ENCODE results near the gene VWA8.

Gene VWA8

DNA sequence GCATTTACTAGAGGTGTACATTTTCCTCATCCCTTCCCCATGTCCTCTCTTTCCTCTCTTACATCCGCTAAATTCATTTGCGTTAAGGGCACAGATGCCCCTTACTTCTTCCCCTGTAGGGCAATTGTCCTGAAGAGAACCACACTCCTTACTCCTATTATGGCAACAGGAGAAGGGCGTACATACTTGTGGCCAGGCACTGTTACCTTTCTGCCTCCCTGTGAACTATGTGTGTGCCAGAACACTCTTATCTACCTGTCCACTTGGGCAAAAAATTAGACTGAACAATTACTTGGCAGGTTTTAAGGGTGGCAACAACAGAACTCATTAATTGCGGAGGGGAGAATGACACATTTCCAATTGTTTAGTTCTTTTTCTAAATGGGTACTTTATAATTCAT, 351.1 kb downstream of the VWA8 start:
- no peak for DNase-seq

DNA sequence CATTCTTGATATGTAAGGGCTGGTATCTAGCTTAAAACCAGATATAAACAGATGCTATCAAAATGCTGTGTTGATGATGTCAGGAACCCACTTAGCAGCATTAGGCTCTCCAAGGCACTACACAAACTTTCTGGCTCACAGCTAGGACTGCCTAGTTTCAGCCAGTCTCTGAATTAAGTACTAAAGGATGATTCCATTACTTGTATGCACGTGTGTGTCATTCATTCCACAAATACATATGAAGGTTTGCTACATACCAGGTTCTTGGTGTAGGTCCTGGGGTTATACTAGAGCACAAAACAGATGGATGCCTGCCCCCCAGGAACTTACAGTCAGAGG, 352.1 kb downstream of the VWA8 start:
- DNase-seq = no peak

DNA sequence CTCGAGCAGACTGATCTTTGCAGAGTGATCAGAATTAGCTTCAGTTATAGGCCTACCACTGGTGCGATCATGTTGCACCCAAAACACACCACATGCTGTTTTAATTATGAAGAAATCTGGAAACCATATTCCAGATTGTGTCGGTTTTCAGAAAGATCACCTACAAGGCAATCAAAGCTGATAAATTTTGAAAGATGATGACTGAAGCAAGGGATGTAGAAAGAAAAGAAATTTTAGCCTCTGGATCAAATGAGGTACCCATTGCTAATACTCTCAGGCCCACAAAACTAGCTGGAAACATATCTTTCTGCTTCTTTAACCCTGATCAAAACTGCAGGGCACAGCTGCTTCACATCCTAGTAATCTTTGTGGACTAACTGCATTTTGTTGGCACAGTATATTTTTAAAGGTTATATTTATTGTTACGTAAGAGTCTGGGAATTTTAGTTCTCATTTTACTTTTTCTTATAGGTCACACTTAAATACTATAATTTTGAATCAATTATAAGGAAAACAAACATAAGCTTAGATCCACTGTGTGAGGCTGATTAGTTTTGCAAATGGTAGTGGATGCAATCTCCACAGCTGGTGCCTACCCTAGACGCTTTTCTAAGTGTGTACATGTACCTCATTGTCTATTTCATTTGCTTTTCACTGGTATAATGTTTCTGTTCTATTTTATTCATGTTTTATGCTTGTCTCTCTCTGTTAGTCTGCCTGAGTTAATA, 352.6 kb downstream of the VWA8 start:
- no peak for DNase-seq

DNA sequence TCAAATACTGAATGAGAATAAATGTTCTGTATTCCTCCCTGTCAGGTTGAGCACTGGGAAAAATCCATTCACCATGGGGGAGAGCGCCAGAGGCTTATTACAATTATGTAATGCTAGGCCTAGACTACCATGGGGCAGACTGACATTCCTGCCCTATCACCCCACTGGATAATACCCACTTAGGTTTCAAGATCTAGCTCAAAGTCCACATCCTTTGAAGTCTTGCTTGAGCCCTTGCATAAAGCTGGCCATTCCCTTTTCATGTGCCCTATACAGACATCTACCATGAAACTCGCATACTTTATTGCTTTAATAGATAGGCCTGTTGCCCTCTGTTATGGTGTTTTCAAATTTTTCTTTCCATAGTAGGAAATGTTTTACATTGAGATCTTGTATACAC, 354.3 kb downstream of the VWA8 start:
- DNase-seq = no peak

DNA sequence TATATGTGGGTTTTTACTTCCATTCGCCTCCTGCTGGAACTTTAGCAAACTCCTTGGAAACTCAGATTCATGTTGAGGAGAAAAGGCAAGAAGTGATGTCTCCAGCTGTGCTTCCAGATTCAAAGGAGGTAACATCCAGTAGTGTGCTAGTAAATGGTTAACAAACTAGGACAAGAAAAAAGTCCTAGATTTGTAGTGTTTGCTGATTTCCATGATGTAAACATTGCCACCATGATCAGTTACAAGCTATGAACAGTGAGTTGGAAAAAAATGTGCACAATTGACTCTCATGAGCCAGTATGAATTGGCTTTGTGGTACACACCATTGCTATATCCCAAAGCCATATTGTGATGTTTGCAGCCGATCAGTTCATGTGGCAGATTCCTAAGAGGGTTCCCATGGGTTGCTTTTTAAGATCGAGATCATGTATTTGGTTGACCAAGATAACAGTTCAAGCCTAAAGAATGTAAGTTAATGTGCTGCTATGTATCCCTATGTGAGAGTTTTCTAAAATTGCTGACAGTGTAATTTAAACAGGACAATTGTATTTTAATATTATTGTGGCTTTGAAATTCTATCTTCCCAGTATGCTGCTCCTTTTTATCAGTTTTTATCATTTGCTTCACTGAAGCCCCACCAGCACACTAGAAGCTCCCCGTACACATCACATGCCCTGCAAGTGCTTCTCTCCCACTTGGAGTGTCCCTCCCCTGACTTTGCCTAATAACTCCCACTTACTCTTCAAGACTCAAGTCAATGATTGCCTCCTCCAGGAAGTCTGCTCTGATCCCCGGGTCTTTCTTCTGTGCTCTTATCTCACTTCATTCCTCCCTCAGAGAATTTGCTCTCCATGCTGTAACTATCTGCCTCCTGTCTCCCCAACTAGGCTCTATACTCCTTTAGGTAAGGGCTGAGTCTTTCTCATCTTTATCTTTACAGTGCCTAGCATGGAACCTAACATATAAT, 355.3 kb downstream of the VWA8 start:
- DNase-seq = no peak

DNA sequence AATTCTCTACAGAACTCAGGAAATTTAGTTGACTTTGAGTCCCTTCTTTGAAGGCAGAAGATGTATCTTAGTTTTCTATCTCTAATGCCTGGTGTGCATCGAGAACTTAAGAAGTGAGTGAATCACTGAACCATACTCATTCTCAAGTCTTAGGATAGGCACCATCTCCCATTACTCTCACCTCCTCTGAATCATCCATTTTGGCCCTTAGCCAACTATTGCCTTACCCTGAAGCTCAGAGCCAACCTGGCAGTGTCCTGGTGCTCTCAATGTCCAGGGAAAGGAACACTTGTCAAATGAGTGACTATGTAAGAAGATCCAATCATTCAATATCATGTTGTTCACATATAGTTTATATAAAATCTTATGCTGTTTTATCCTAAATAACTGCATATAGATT, 357.0 kb downstream of the VWA8 start:
- no peak for DNase-seq

DNA sequence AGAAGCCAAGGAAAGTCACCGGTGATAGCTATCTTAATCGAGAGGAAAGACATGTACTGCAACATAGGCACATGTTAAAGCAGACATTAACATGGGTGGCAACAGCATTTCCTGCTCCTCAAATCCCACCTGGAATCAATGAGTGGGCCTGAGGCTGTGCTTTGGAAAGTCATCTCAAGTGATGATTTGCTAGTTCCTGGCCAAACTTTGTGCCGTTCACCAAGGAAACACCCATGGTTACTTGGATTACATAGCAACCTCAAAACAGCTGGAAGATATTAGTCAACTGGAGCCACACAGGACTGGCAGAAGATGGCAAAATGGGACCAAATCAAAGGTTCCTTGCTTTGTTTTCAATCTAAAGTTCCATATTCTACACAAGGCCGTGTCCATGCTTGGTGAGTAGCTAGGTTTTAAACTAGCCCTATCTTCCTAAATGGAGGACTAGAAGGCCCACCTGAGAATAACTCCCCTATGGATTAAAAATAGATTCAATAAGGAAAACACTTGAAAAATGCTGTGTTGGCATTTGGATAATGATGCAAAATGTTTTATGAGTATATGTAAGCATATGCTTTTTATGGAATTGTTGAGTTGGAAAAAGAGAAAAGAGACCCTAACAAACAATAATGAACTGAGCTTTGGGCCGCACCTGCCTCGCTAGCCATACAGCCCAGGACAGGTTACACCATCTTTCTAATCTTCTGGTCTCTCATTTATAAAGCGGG, 359.0 kb downstream of the VWA8 start:
- no peak for DNase-seq

DNA sequence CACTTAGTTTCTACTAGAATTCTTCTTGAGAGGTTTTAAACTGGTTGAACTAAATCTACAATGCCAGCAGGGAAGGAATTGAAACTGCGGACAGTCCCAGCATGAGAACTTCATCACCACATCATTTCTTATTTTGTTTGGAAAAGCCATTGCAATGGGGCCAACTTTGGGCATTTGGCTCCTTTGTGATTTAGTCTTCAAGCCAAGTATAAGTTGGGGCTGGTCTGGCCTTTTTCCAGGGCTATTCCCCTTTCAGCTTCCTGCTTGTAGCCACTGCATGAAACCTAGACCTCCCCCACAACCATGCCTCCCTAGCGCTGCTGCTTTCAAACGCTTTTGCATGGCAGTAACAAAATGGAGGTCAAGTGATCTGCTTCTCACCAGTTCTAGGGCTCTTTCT, 361.3 kb downstream of the VWA8 start:
- no peak for DNase-seq

DNA sequence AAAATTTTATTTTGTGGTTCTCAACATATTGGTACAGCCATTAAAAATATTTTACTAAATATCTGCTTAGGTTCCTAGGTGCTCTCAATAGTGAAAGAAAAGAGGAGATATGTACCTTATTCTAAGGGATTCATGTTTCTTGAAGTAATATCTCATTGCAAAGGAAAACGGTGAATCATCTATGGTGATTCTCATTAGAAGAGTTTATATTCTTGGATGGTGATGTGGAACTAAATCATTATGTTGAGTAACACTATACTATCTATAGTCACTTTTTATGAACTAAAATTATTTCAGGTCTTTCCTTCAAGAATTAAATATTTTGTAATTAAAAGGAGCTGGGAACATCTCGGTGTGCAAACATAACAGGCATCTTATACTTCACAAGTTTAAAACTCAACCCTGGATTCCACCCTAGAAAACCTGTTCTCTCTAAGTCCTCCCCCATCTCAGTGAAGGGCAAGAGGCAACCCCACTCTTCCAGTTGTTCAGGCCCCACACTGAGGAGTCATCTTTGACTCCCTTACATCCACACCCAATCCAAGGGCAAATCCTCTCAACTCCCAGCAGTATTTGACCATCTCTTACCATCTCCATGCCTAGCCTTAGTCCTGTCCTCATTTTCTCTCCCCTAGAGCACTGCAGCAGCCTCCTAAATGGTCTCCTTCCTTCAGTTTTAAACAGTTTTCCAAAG, 363.4 kb downstream of the VWA8 start:
- no peak for DNase-seq

DNA sequence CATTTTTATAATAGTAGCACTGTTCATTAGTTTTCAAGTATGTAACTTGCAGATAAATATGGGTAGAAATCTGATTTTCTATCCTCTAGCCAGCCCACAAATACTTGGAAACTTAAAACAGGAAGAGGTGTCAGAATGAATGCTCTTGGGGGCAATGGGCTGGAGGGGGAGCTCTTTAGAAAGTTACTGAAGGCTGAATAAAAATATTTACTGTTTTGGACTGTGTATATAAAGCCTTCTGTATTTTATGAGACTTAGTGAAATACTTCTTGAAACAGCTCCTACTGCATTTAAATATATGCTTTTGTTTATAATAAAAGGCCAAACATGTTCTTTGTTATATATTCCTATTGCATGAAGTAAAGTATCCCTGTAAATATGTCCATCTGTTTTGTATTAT, 364.7 kb downstream of the VWA8 start:
- no peak for DNase-seq

DNA sequence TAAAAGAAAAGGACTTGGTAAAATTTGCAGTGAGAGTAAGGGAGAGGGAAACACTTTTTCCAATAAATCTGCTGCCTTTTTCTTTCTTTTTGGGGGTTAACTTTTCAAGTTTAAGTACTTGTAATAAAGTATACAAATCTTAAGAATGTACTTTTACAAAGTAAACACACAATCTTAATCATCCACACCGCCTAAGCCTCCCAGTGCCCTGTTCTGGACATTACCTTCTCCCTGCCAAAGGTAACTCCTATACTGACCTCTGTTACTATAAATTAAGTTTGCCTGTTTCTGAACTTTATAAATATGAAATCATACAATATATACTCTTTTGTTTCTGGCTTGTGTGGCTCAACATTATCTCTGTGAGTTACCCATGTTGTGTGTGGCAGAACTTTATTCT, 365.6 kb downstream of the VWA8 start:
- DNase-seq = no peak

DNA sequence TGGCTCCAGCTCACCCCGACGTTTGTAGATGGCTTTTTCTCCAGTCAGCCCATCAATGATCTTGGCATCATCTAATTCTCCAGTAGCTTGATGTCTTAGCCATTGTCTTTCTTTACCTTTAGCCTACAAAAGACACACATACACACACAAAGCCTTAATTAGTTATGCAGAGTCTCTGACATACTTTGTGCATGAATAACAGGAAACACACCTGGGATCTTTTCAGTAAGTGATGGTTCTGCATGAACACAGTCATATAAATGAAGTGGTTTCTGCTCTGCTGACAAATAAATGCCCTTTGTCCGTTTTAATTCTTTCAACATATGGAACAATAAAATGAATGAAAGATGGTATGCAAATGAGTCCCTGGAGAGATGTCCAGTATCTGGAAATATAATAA, 370.3 kb downstream of the VWA8 start:
- no peak for DNase-seq

DNA sequence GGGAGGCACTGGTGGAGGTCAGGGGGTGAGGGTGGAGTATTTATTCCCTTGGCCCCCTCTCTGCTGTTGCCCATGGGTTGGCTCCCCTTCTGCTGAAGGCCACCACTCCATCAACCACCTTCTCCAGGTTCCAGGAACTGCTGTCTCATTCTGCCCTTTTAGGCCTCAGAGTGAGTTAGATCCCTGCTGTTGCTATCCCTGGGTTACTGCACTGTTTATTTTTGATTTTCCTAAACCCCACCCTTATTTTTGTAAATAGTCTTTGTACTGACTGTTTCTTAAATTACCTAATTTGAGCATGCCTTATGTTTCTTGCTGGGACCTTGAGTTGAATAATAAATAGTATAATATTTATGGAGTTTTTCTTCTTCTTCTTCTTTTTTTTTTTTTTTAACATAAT, 370.8 kb downstream of the VWA8 start:
- no peak for DNase-seq

DNA sequence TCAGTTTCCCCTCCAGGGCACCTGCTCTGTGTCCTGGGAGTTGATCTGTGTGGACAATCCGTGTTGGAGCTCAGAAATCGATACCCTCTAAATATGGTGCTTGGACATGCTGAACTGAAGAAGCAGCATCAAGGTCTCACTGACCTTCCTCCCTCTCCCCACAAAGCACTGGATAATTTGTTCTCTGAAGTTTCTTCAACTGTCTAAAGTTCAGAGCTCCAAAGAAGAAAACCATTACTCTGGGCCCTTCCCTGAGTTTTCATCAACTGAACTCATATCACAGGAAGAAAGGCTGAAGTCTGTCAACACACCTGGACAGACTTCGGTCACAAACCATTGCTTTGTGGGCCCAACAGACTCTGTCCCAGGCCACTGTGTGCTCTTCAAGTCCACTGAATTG, 371.5 kb downstream of the VWA8 start:
- DNase-seq = no peak

DNA sequence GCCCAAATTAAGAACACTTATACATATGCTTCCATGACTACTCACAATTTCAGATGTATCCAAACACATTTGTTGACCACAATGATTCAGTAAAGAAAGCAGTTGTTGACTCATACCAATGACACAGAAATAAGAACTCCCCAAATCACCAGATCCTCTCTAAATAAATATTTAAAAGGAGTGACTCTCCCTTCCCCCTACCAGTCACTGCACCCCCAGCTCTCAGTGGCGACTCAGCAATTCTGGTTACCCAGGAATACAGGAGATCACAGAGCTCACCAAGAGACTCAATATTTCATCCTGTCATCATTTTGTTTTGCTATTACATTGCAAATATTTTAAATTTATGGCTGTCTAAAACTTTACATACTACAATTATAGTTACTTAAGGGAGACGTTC, 372.0 kb downstream of the VWA8 start:
- no peak for DNase-seq

DNA sequence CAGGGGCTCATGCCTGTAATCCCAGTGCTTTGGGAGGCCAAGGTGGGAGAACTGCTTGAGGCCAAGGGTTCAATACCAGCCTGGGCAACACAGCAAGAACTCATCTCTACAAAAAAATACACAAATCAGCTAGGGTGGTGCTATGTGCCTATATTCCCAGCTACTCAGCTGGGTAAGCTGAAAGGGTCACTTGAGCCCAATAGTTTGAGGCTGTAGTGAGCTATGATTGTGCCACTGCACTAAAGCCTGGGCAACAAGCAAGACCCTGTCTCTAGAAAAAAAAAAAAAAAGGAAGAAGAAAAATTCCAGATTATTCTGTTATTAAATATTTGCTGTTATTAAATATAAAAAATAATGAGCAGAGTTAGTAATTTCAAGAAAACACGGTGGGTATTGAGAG, 372.5 kb downstream of the VWA8 start:
- no peak for DNase-seq

DNA sequence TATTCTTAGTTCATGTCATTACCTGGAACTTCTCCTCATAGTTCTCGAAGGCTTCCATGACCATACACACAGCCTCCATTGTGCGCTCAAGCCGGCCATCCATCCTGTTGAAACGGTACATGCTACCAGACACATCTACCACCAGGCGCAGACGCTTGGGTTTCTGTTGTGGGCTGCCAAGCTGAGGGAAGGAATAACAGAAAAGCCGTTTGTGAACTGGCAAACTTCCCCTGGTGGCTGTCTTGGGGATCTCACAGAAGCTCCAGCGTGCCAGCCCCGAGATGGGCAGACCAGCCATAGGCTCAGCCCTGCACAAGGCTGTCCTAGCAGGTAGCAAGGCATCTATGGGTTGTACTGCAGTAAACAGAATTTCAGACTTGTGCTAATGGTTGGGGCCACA, 373.4 kb downstream of the VWA8 start:
- DNase-seq = no peak

DNA sequence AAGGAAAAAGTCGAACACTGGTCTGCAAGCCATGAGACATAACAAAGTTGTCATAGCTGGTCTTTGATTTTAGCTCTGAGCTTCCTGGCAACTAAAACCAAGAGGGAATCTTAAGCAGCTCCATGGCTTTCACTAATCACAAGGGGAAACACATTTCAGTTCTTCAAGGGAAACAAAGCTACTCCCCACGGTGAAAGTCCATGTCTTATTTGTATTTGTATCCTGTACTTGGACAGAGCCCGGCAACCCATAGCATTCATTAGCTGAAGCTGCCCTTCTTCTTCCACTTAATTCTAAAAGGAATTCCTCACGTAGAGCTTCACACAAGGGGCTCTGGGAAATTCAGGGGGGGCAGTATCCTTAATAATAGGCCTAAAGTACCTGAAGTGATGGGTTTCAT, 374.7 kb downstream of the VWA8 start:
- no peak for DNase-seq

DNA sequence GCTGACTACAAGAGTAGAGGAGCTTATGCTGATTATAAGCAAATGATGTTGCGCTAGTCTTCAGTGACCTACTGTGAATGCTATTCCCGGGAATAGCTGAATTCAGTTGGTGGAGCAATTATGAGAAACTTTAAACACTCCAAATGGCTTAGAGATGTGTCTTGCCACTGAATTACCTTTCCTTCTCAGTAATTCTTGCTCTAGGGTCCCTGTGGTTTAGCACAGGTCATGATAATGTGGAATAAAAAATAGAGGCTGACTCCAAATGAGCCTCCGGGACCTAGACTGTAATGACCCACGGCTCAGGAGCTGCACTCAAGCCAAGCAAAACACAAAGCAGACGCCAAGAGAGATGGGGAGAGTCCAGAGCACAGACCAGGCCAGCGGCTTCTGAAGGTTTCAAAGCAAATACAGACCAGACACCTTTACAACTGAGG, 378.9 kb downstream of the VWA8 start:
- no peak for DNase-seq

DNA sequence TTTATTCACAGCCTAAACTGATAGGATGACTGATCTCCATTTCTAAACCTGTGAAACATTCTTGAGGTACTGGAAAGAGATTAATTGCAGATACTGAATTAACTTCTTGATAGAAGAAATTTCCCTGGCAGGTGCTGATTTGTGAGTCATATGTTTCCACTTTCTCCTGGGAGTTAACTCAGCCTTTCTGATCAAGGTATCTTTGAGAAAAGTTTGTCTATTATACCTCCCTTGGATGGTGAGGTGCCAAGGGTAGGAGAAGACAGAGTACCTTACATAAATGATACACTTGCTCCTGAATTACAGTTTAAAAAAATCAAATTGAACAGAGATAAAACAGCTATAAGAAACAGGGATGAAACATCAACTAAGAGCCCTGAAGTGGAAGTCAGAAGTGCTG, 380.6 kb downstream of the VWA8 start:
- DNase-seq = no peak

DNA sequence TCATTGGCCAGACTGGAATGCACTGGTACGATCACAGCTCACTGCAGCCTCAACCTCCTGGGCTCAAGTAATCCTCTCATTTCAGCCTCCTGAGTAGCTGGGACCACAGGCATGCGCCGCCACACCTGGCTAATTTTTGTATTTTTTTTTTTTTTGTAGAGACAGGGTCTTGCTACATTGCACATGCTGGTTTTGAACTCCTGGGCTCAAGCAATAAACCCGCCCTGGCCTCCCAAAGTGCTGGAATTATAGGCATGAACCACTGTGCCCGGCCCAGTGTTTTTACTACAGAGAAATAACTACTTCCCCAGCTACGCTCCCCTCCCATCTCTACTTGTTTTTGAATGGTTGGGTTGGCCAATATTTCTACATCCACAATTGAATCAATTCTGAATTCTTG, 381.0 kb downstream of the VWA8 start:
- no peak for DNase-seq

DNA sequence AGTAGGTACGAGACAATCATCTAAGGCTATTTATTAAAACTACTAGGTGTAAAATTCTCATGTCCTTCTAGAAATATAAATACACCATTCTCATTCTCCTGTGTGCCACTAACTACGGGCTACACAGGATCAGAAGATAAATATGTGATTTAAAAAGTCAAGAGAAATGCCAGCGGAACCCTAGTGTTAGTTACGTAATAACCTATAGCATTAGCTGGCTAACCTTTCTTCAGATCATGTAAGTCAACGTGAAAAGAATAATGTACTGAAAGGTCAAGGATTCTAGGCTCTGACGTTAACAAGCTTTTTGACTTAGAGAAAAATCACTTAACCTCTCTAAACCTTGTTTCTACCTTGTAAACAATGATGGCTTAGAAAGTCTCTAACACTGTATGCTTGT, 381.7 kb downstream of the VWA8 start:
- no peak for DNase-seq

DNA sequence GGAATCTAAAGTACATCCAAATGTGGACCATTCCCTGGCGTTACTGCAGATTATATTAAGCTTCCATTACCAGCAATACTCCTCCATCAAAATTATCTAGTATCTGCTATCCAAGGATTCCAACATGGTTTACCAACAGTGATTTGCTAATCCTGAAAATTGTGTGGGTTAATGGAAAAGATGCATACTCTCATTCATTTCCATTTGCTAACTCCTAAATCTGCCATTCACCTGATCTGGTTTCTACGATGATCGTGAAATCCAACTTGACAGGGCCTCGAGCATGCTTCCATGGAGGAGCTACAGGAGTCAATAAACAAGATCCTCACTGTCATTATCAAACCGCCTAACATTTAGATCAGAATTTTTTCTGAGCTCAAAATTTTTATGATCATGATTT, 382.5 kb downstream of the VWA8 start:
- no peak for DNase-seq
